ENCODE data around the gene ASB8.
A peak's percentile ranks its signal among the peaks of the same experiment; 100 is the strongest.

ASB8 gene, protein sequence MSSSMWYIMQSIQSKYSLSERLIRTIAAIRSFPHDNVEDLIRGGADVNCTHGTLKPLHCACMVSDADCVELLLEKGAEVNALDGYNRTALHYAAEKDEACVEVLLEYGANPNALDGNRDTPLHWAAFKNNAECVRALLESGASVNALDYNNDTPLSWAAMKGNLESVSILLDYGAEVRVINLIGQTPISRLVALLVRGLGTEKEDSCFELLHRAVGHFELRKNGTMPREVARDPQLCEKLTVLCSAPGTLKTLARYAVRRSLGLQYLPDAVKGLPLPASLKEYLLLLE

DNA sequence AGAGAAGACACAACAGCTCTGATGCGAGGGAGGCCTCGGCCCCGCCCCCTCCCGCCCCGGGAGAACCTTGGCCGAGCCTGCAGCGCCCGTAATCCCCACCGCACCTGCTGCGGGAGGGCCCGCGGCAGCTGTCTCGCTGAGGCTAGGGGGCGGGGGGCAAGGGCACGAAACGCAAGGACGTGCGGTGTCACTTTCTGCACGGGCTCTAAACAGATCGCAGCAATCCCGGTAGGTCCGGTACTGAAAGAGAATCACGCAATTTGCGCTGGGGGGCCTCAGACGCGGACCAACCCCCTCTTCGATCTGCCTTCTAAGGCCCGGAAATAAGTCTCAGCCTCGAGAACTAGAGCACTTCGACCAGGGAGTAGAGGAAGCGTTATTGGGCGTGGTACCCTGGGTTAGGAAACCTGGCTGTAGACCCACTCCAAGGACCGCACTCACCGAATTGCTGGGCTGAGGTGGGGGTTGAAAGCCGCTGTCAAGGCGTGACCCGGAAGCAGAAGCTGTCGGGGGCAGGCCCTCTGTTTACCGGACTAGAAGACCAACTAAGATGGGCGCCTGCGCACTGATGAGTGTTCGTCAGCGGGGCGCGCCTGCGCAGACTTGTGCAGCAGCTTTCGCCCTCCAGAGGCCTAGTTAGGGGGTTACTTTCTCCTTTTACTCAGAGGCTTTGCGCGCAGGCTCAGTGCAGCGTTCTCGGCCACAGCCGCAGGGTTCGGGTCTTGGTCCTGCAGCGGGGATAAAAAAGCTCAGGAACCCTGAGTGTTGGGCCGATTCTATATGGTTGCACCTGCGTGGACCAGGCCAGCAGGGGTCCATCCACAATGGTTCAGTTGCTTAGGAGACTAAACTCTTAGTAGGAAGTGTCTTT lies at the start of gene ASB8:
Gene ASB8 (minus strand): TSS at position 498 of the 871 bp plus-strand sequence. CDS start 4,019 bp downstream, outside the sequence.
- H3K36me3 ChIP-seq (ENCODE audit: control insufficient read depth in 1 of 2, insufficient read depth in 2 of 2, low read length in 2 of 2), result peaks cover 5 to 13% of the 10 kb centered on the region in 2 donors
- peak within 1 kb of the TSS; percentile 80 for H3K27ac ChIP-seq (ENCODE audit: low read depth, low read length)
- peaks cover 9 to 13% of the 10 kb centered on the region in 2 donors for H3K4me1 ChIP-seq (ENCODE audit: control insufficient read depth in 1 of 2, insufficient read depth in 2 of 2, low read length in 2 of 2)
- H3K9me3 ChIP-seq (ENCODE audit: control insufficient read depth in 1 of 2, low read length in 2 of 2), result no peaks in the 10 kb centered on the region
- H3K27me3 ChIP-seq (ENCODE audit: control insufficient read depth in 1 of 2, insufficient read depth in 2 of 2, low read length in 2 of 2), result no peaks in the 10 kb centered on the region
- peak within 1 kb of the TSS; percentile 94 to 99 for H3K4me3 ChIP-seq (ENCODE audit: low read depth in 1 of 2, low read length in 2 of 2)
- H3K9ac ChIP-seq (ENCODE audit: low read depth in 1 of 2, low read length in 2 of 2), result peak within 1 kb of the TSS; percentile 91 to 97

DNA sequence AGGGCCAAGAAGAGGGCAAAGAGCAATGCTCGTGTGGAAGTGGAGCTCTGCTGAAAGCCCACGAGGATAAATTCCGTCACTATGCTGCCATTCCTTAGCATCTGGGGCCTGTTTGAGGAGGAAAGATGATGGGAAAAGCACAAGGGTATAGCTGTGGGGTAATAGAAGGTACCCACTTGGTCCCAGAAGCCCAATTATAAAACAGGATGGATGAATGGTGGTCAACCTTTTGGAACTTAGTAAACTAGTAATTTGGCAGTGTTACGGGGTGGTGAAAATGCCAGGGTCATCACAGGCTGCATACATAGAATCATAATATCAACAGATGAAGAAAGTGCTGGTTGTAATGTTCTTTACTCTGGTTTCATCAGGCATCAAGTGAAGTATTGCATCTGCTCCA lies 45.9 kb upstream of the ASB8 start, which contains the start of gene OR10AD1:
Gene OR10AD1 (minus strand): TSS at position 101 of the 400 bp plus-strand sequence. CDS start 0 bp downstream, at position 101.
- no peak within 1 kb of the TSS for H3K4me3 ChIP-seq (ENCODE audit: low read depth in 1 of 2, low read length in 2 of 2)
- H3K36me3 ChIP-seq (ENCODE audit: control insufficient read depth in 1 of 2, insufficient read depth in 2 of 2, low read length in 2 of 2), result peaks cover 0 to 4% of the 10 kb centered on the region in 2 donors
- peaks cover 3 to 12% of the 10 kb centered on the region in 2 donors for H3K4me1 ChIP-seq (ENCODE audit: control insufficient read depth in 1 of 2, insufficient read depth in 2 of 2, low read length in 2 of 2)
- no peak within 1 kb of the TSS for H3K9ac ChIP-seq (ENCODE audit: low read depth in 1 of 2, low read length in 2 of 2)
- peaks cover 26 to 37% of the 10 kb centered on the region in 2 donors for H3K9me3 ChIP-seq (ENCODE audit: control insufficient read depth in 1 of 2, low read length in 2 of 2)
- H3K27me3 ChIP-seq (ENCODE audit: control insufficient read depth in 1 of 2, insufficient read depth in 2 of 2, low read length in 2 of 2), result no peaks in the 10 kb centered on the region
- H3K27ac ChIP-seq (ENCODE audit: low read depth, low read length), result no peak within 1 kb of the TSS

DNA sequence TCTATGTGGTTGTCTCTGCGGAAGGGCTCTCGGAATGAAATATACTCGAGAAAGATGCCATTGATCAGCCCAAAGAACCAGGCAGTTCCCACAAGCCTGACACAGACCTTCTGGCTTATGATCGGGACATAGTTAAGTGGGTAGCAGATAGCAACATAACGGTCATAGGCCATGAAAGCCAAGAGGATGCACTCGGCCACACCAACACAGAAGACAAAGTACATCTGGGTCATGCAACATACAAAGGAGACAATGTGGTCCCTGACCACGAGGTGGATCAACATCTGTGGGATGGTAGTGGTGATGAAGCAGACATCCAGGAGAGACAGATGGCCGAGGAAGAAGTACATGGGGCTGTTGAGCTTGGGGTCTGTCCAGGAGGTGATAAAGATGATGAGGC lies 45.5 kb upstream of the ASB8 start:
- H3K36me3 ChIP-seq (ENCODE audit: control insufficient read depth in 1 of 2, insufficient read depth in 2 of 2, low read length in 2 of 2), result peaks cover 0 to 4% of the 10 kb centered on the region in 2 donors
- H3K9me3 ChIP-seq (ENCODE audit: control insufficient read depth in 1 of 2, low read length in 2 of 2), result peaks cover 22 to 33% of the 10 kb centered on the region in 2 donors
- H3K27ac ChIP-seq (ENCODE audit: low read depth, low read length), result no peak overlapping the region
- no peak overlapping the region for H3K9ac ChIP-seq (ENCODE audit: low read depth in 1 of 2, low read length in 2 of 2)
- H3K27me3 ChIP-seq (ENCODE audit: control insufficient read depth in 1 of 2, insufficient read depth in 2 of 2, low read length in 2 of 2), result no peaks in the 10 kb centered on the region
- no peak overlapping the region for H3K4me3 ChIP-seq (ENCODE audit: low read depth in 1 of 2, low read length in 2 of 2)
- H3K4me1 ChIP-seq (ENCODE audit: control insufficient read depth in 1 of 2, insufficient read depth in 2 of 2, low read length in 2 of 2), result peaks cover 3 to 12% of the 10 kb centered on the region in 2 donors

DNA sequence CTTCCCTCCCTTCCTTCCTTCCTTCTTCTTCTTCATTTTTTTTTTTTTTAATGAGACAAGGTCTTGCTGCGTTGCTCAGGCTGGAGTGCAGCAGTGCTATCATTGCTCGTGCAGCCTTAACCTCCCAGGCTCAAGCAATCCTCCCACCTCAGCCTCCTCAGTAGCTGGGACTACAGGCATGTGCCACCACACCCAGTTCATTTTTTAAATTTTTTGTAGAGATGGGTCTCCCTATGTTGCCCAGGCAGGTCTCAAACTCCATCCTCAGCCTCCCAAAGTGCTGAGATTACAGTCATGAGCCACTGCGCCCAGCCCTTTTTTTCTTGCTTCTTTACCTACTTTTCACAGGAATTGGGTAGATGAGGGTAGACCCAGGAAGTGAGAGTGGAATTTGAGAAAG lies 44.2 kb upstream of the ASB8 start:
- Histone ChIP-seq H3K36me3 (ENCODE audit: control insufficient read depth in 1 of 2, insufficient read depth in 2 of 2, low read length in 2 of 2) (peaks cover 0 to 4% of the 10 kb centered on the region in 2 donors), H3K9me3 (ENCODE audit: control insufficient read depth in 1 of 2, low read length in 2 of 2) (peaks cover 15 to 23% of the 10 kb centered on the region in 2 donors), H3K4me1 (ENCODE audit: control insufficient read depth in 1 of 2, insufficient read depth in 2 of 2, low read length in 2 of 2) (peaks cover 3 to 17% of the 10 kb centered on the region in 2 donors), H3K27me3 (ENCODE audit: control insufficient read depth in 1 of 2, insufficient read depth in 2 of 2, low read length in 2 of 2) (no peaks in the 10 kb centered on the region), H3K4me3 (ENCODE audit: low read depth in 1 of 2, low read length in 2 of 2) (no peak overlapping the region), H3K9ac (ENCODE audit: low read depth in 1 of 2, low read length in 2 of 2) (no peak overlapping the region), H3K27ac (ENCODE audit: low read depth, low read length) (no peak overlapping the region)

DNA sequence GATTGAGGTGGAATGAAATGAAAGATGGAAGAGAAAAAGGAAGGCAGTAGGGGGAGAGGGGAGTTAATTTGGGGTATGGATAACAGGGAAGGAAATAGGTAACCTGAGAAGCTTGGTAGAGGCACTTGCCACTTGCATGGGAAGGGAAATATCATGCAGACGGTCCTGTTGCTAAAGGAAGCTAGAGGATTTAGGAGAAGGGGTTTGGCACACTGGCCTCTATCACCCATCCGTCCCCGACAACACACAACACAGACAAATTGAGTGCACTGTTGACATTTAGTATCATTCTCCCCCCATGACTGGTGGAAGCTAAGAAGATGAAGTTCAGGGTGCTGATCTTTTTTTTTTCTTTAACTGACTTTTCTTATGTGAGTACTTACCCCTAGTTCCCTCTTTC lies 43.8 kb upstream of the ASB8 start:
- Histone ChIP-seq H3K27me3 (ENCODE audit: control insufficient read depth in 1 of 2, insufficient read depth in 2 of 2, low read length in 2 of 2) (no peaks in the 10 kb centered on the region), H3K9me3 (ENCODE audit: control insufficient read depth in 1 of 2, low read length in 2 of 2) (peaks cover 11 to 19% of the 10 kb centered on the region in 2 donors), H3K9ac (ENCODE audit: low read depth in 1 of 2, low read length in 2 of 2) (no peak overlapping the region), H3K4me1 (ENCODE audit: control insufficient read depth in 1 of 2, insufficient read depth in 2 of 2, low read length in 2 of 2) (peaks cover 3 to 17% of the 10 kb centered on the region in 2 donors), H3K4me3 (ENCODE audit: low read depth in 1 of 2, low read length in 2 of 2) (no peak overlapping the region), H3K36me3 (ENCODE audit: control insufficient read depth in 1 of 2, insufficient read depth in 2 of 2, low read length in 2 of 2) (peaks cover 0 to 4% of the 10 kb centered on the region in 2 donors), H3K27ac (ENCODE audit: low read depth, low read length) (no peak overlapping the region)

DNA sequence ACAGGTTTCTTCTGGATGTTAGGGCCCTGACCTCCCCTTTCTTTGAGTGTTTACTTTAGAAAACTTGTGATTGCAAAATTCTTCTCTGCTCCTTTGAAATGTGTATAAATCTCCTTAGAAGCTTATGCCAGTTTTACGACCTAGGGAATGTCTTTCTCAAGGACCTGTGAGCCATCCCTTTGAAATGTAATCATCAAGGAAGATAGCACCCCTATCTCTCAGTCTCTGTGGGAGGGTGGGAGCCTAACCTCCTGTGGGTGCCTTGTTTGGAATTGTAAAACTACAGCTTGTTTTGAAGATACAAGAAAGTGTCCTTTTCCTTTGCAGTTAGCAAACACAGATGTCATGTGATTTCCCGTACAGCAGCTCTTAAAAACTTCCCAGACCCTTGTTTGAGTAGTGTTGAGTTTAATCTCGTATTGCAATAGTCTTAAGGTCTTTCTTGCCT lies 42.5 kb upstream of the ASB8 start:
- H3K27ac ChIP-seq (ENCODE audit: low read depth, low read length), result no peak overlapping the region
- H3K36me3 ChIP-seq (ENCODE audit: control insufficient read depth in 1 of 2, insufficient read depth in 2 of 2, low read length in 2 of 2), result peaks cover 0 to 3% of the 10 kb centered on the region in 2 donors
- no peak overlapping the region for H3K9ac ChIP-seq (ENCODE audit: low read depth in 1 of 2, low read length in 2 of 2)
- H3K4me3 ChIP-seq (ENCODE audit: low read depth in 1 of 2, low read length in 2 of 2), result no peak overlapping the region
- H3K9me3 ChIP-seq (ENCODE audit: control insufficient read depth in 1 of 2, low read length in 2 of 2), result peaks cover 8 to 10% of the 10 kb centered on the region in 2 donors
- no peaks in the 10 kb centered on the region for H3K27me3 ChIP-seq (ENCODE audit: control insufficient read depth in 1 of 2, insufficient read depth in 2 of 2, low read length in 2 of 2)
- peaks cover 3 to 17% of the 10 kb centered on the region in 2 donors for H3K4me1 ChIP-seq (ENCODE audit: control insufficient read depth in 1 of 2, insufficient read depth in 2 of 2, low read length in 2 of 2)

DNA sequence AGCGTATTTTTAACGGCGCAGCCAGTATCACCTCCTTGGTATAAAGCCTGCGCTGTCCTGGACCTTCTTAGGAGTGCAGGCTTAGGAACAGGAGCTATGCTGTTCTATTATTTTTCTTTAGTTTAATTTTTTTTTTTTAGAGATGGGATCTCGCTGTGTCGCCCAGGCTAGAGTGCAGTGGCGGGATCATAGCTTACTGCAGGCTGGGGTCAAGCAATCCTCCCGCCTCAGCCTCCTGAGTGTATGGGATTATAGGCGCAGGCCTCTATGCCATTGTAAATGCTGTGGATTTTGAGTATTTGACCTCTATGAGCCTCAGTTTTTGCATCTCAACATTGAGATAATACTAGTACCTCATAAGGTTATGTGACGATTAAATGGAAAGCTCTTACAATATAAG lies 41.7 kb upstream of the ASB8 start:
- no peaks in the 10 kb centered on the region for H3K36me3 ChIP-seq (ENCODE audit: control insufficient read depth in 1 of 2, insufficient read depth in 2 of 2, low read length in 2 of 2)
- H3K4me3 ChIP-seq (ENCODE audit: low read depth in 1 of 2, low read length in 2 of 2), result peak overlapping the region; percentile 92 to 98
- peak overlapping the region; percentile 94 for H3K27ac ChIP-seq (ENCODE audit: low read depth, low read length)
- H3K9ac ChIP-seq (ENCODE audit: low read depth in 1 of 2, low read length in 2 of 2), result peak overlapping the region; percentile 97 to 99
- H3K27me3 ChIP-seq (ENCODE audit: control insufficient read depth in 1 of 2, insufficient read depth in 2 of 2, low read length in 2 of 2), result peaks cover 0 to 5% of the 10 kb centered on the region in 2 donors
- peaks cover 3 to 4% of the 10 kb centered on the region in 2 donors for H3K9me3 ChIP-seq (ENCODE audit: control insufficient read depth in 1 of 2, low read length in 2 of 2)
- H3K4me1 ChIP-seq (ENCODE audit: control insufficient read depth in 1 of 2, insufficient read depth in 2 of 2, low read length in 2 of 2), result peaks cover 3 to 17% of the 10 kb centered on the region in 2 donors

DNA sequence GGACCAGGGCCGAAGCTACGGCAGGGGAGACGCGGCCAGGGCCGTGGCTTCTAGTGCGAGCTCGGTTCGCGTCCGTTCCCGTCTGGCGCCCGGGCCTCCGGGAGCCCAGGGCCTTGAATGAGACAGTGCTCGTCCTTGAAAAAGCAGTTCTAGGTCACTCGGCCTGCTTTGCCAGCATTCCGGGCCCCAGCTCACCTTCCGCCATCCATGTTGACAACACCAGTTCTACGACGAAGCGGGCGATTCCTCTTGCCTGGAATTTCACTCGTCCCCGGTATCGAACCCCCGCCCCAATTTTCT lies 41.3 kb upstream of the ASB8 start:
- Histone ChIP-seq H3K4me3 (ENCODE audit: low read depth in 1 of 2, low read length in 2 of 2) (peak overlapping the region; percentile 92 to 98), H3K9ac (ENCODE audit: low read depth in 1 of 2, low read length in 2 of 2) (peak overlapping the region; percentile 97 to 99), H3K4me1 (ENCODE audit: control insufficient read depth in 1 of 2, insufficient read depth in 2 of 2, low read length in 2 of 2) (peaks cover 3 to 17% of the 10 kb centered on the region in 2 donors), H3K27ac (ENCODE audit: low read depth, low read length) (peak overlapping the region; percentile 94), H3K27me3 (ENCODE audit: control insufficient read depth in 1 of 2, insufficient read depth in 2 of 2, low read length in 2 of 2) (peaks cover 0 to 5% of the 10 kb centered on the region in 2 donors), H3K36me3 (ENCODE audit: control insufficient read depth in 1 of 2, insufficient read depth in 2 of 2, low read length in 2 of 2) (no peaks in the 10 kb centered on the region), H3K9me3 (ENCODE audit: control insufficient read depth in 1 of 2, low read length in 2 of 2) (peaks cover 0 to 1% of the 10 kb centered on the region in 2 donors)

DNA sequence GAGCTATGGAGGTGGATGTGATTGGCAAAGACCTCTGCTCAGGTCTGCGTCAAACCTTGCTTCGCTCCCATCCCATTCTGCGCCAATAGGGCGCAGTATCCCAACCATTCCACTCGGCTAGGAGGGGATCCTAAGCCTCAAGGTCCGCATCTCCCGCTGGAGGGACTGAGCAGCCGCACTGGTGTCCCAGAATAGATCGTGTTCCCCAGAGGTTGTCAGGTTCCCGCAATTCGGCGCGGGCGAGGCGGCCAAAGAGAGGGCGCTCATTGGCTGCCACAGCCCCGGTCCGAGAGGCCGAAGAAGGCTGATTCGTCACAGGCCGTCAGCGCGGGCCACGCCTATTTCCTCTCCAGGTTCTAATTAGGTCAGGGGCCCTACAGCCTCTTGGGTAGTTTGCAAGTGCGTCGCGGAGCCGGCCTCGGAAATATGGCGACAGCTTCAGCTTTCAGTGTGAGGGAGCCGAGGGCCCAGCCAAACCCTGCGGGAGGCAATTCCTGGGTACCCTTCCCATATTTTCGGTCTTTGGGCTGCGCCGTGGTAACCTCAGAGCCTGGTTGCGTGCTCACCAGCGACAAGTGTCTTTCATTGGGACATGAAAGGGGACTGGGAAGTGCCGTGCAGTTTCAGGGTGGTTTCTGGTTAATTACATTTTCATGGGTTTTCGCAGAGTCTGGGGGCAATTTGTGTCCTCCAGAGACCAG lies 40.8 kb upstream of the ASB8 start:
- Histone ChIP-seq H3K27ac (ENCODE audit: low read depth, low read length) (peak overlapping the region; percentile 94), H3K4me1 (ENCODE audit: control insufficient read depth in 1 of 2, insufficient read depth in 2 of 2, low read length in 2 of 2) (peaks cover 3 to 17% of the 10 kb centered on the region in 2 donors), H3K9ac (ENCODE audit: low read depth in 1 of 2, low read length in 2 of 2) (peak overlapping the region; percentile 97 to 99), H3K36me3 (ENCODE audit: control insufficient read depth in 1 of 2, insufficient read depth in 2 of 2, low read length in 2 of 2) (no peaks in the 10 kb centered on the region), H3K27me3 (ENCODE audit: control insufficient read depth in 1 of 2, insufficient read depth in 2 of 2, low read length in 2 of 2) (peaks cover 0 to 5% of the 10 kb centered on the region in 2 donors), H3K9me3 (ENCODE audit: control insufficient read depth in 1 of 2, low read length in 2 of 2) (no peaks in the 10 kb centered on the region), H3K4me3 (ENCODE audit: low read depth in 1 of 2, low read length in 2 of 2) (peak overlapping the region; percentile 92 to 98)

All from duodenal mucosa (tissue), 2 donors.